Thyroid gland (tissue), 4 donors: ENCODE data around the gene CBLC.

Source experiments
- POLR2A ChIP-seq, 2 donors: fragments of 450-650 bp; IDR thresholded peaks; one replicate each; pipeline ENCODE4 v1.6.1; 2017; ENCODE audit warnings: antibody characterized with exemption in 2 of 2, mild to moderate bottlenecking in 2 of 2, moderate library complexity in 1 of 2
- TF ChIP-seq, protein P1 (sequence below), 6 experiments: fragments of 200-600 bp in 3 of 6; fragments of 450-650 bp in 3 of 6; sonication (generic) in 3 of 6; IDR thresholded peaks; one replicate each; pipeline ENCODE4 v1.5.1; 2016 to 2019; ENCODE audit warnings: antibody characterized with exemption in 6 of 6, mild to moderate bottlenecking in 2 of 6, inconsistent platforms in 1 of 6, moderate library complexity in 1 of 6

DNA sequence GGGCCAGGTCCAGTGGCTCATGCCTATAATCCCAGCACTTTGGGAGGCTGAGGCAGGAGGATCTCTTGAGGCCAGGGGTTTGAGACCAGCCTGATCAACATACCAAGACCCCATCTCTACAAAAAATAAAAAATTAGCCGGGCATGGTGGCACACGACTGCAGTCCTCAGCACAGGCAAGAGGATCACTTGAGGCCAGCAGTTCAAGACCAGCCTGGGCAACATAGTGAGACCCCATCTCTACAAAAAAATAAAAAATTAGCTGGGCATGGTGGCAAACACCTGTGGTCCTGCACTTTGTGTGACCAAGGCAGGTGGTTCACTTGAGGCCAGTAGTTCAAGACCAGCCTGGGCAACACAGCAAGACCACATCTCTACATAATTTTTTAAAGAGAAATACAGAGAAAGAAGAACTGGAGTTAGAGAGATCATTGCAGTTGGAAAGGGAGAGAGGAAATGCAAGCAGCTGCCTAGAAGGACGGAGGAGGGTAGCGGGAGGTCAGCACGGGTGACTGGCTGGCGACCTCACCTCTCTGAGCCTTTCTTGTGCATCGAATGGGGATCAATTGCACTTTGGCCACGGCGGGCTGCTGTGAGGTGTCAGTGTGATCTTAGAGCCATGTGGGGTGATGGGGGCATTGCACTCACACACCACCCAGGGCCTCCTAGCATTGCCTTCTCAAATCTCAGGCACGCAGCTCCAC, 45.1 kb downstream of the CBLC start:
- TF ChIP-seq, protein P1, sequence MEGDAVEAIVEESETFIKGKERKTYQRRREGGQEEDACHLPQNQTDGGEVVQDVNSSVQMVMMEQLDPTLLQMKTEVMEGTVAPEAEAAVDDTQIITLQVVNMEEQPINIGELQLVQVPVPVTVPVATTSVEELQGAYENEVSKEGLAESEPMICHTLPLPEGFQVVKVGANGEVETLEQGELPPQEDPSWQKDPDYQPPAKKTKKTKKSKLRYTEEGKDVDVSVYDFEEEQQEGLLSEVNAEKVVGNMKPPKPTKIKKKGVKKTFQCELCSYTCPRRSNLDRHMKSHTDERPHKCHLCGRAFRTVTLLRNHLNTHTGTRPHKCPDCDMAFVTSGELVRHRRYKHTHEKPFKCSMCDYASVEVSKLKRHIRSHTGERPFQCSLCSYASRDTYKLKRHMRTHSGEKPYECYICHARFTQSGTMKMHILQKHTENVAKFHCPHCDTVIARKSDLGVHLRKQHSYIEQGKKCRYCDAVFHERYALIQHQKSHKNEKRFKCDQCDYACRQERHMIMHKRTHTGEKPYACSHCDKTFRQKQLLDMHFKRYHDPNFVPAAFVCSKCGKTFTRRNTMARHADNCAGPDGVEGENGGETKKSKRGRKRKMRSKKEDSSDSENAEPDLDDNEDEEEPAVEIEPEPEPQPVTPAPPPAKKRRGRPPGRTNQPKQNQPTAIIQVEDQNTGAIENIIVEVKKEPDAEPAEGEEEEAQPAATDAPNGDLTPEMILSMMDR (IDR thresholded peaks at IDR 0.05), result no peak
- no peak for TF ChIP-seq POLR2A (IDR thresholded peaks at IDR 0.05)
